Left cardiac atrium (tissue), 4 donors: ENCODE measurements around the gene YPEL5. TPM values are rescaled to one million over a fixed set of nuclear protein-coding genes. Genes with fewer than 3 reads are reported as not detected.

Experiments
- ATAC-seq, 2 donors: fragments of 200-7000 bp; cut with Tn5 transposase; one replicate each; pipeline ENCODE4 v1.9.1; 2020; ENCODE audit warnings: mild to moderate bottlenecking in 2 of 2, moderate library complexity in 2 of 2
- DNase-seq: peaks from one replicate; pipeline ENCODE4 v3.0.0-alpha.2; 2020
- intact Hi-C, 2 donors: fragments of 100-400 bp; cut with DNase I; formaldehyde crosslinking; loops; one replicate each; pipeline versions ENCODE4 v1.14.1 to v1.15.1; 2022 to 2023
- total RNA-seq, 2 donors: library from RNA; stranded (reverse); fragmentation: NEBNext Ultra II Directional; extraction: Animal tissue kit (Norgen Biotek cat#: 25700); gene quantifications; one replicate each; pipeline ENCODE4 v1.2.1, GENCODE V29; 2021
- donor health status: DM: no; HTN: yes; CAD: no.
- donor health status: DM: no; HTN: yes; CAD: no; lungs with severe emphysema.
- donor health status: DM: yes; HTN: yes; CAD: no.
- donor health status: Dilated cardiomyopathy.

Gene YPEL5
- total RNA-seq, 2 donors from 2014 or later = 54.0 to 55.2 TPM

- ATAC-seq = no peak
- no peak for DNase-seq
- intact Hi-C loops = loop anchor here in 1 of 2 donors (10.0 kb wide), 1 partner anchor 543 kb away; no protein-coding TSS in a partner anchor
Observed at GRCh38 chr2:30161929-30162706, 15.3 kb downstream of the YPEL5 start.

GRCh38 chr2:30162806-30163205, 16.0 kb downstream of the YPEL5 start:
- no peak for ATAC-seq
- intact Hi-C loops = loop anchor here in 1 of 2 donors (10.0 kb wide), 1 partner anchor 542 kb away; no protein-coding TSS in a partner anchor
- no peak for DNase-seq

GRCh38 chr2:30164131-30164925, 17.5 kb downstream of the YPEL5 start:
- ATAC-seq = peak in 1 of 2 donors; percentile 12
- intact Hi-C loops = loop anchor here in 1 of 2 donors (10.0 kb wide), 1 partner anchor 540 kb away; no protein-coding TSS in a partner anchor
- no peak for DNase-seq

GRCh38 chr2:30165050-30165520, 18.3 kb downstream of the YPEL5 start:
- intact Hi-C loops = loop anchor here (5.0 to 10.0 kb wide), 3 partner anchors 37 to 542 kb away; no protein-coding TSS in a partner anchor
- peak; percentile 88 to 96 for ATAC-seq
- DNase-seq = peak; percentile 40

GRCh38 chr2:30165617-30166016, 18.8 kb downstream of the YPEL5 start:
- DNase-seq = no peak
- ATAC-seq = no peak
- intact Hi-C loops = loop anchor here (5.0 to 10.0 kb wide), 3 partner anchors 37 to 542 kb away; no protein-coding TSS in a partner anchor

GRCh38 chr2:30172627-30173026, 25.8 kb downstream of the YPEL5 start:
- intact Hi-C loops = no loop called here
- ATAC-seq = peak in 1 of 2 donors; percentile 8
- DNase-seq = no peak

- intact Hi-C loops = no loop called here
- ATAC-seq (no peak), DNase-seq (no peak)
Observed at GRCh38 chr2:30177440-30177839, 30.6 kb downstream of the YPEL5 start.

GRCh38 chr2:30177956-30178355, 31.1 kb downstream of the YPEL5 start:
- intact Hi-C loops = no loop called here
- no peak for DNase-seq
- no peak for ATAC-seq

- ATAC-seq (peak in 1 of 2 donors; percentile 91), DNase-seq (peak; percentile 58)
- intact Hi-C loops = no loop called here
Observed at GRCh38 chr2:30178618-30179434, 32.0 kb downstream of the YPEL5 start.

- intact Hi-C loops = no loop called here
- no peak for ATAC-seq
- DNase-seq = no peak
Observed at GRCh38 chr2:30179536-30179935, 32.7 kb downstream of the YPEL5 start.

- peak; percentile 63 for DNase-seq
- ATAC-seq = peak; percentile 85 to 96
- intact Hi-C loops = no loop called here
Observed at GRCh38 chr2:30180226-30180625, 33.4 kb downstream of the YPEL5 start.

- intact Hi-C loops = no loop called here
- no peak for DNase-seq
- ATAC-seq = no peak
Observed at GRCh38 chr2:30181176-30181575, 34.4 kb downstream of the YPEL5 start.

- DNase-seq (no peak), ATAC-seq (no peak)
- intact Hi-C loops = no loop called here
Observed at GRCh38 chr2:30184035-30184434, 37.2 kb downstream of the YPEL5 start.

GRCh38 chr2:30185178-30185577, 38.4 kb downstream of the YPEL5 start:
- DNase-seq = no peak
- no peak for ATAC-seq
- intact Hi-C loops = no loop called here

GRCh38 chr2:30188292-30188691, 41.5 kb downstream of the YPEL5 start:
- no peak for ATAC-seq
- no peak for DNase-seq
- intact Hi-C loops = no loop called here

GRCh38 chr2:30190637-30191036, 43.8 kb downstream of the YPEL5 start:
- intact Hi-C loops = no loop called here
- ATAC-seq (no peak), DNase-seq (no peak)

- DNase-seq (no peak), ATAC-seq (no peak)
- intact Hi-C loops = no loop called here
Observed at GRCh38 chr2:30191107-30191506, 44.3 kb downstream of the YPEL5 start.

GRCh38 chr2:30191819-30192271, 45.0 kb downstream of the YPEL5 start:
- DNase-seq (no peak), ATAC-seq (no peak)
- intact Hi-C loops = no loop called here

- no peak for DNase-seq
- intact Hi-C loops = no loop called here
- no peak for ATAC-seq
Observed at GRCh38 chr2:30192314-30192713, 45.5 kb downstream of the YPEL5 start.
